Measurements from ENCODE around the gene LGR6. TPM values are rescaled to one million over a fixed set of nuclear protein-coding genes. Genes with fewer than 3 reads are reported as not detected.

LGR6 gene
- total RNA-seq, 4 donors from 2014 or later, result under 0.01 to 1.2 (median 0.78) TPM; not detected in 1

GRCh38 chr1:202213361-202214088, 19.9 kb downstream of the LGR6 start:
- peaks cover 4 to 11% (median 9%) of the 10 kb centered on the region in 4 donors for H3K4me1 ChIP-seq
- WGBS, result 41% methylated on average over 8 of the region's 8 CpGs
- DNase-seq (ENCODE audit: extremely low spot score), result no peak
- H3K4me3 ChIP-seq, result peak overlapping the region in 3 of 4 donors; percentile 33 to 47 (median 37)
- H3K9me3 ChIP-seq, result no peaks in the 10 kb centered on the region
- intact Hi-C loops (cut with DNase I), result no loop called here
- peaks cover 0 to 95% (median 19%) of the 10 kb centered on the region in 4 donors for H3K27me3 ChIP-seq
- H3K27ac ChIP-seq (replicated peaks in 1 of 4), result no peak overlapping the region
- H3K36me3 ChIP-seq, result no peaks in the 10 kb centered on the region
- TF ChIP-seq, protein P1, sequence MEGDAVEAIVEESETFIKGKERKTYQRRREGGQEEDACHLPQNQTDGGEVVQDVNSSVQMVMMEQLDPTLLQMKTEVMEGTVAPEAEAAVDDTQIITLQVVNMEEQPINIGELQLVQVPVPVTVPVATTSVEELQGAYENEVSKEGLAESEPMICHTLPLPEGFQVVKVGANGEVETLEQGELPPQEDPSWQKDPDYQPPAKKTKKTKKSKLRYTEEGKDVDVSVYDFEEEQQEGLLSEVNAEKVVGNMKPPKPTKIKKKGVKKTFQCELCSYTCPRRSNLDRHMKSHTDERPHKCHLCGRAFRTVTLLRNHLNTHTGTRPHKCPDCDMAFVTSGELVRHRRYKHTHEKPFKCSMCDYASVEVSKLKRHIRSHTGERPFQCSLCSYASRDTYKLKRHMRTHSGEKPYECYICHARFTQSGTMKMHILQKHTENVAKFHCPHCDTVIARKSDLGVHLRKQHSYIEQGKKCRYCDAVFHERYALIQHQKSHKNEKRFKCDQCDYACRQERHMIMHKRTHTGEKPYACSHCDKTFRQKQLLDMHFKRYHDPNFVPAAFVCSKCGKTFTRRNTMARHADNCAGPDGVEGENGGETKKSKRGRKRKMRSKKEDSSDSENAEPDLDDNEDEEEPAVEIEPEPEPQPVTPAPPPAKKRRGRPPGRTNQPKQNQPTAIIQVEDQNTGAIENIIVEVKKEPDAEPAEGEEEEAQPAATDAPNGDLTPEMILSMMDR (IDR thresholded peaks at IDR 0.05), result no peak
- no peak for TF ChIP-seq POLR2A (IDR thresholded peaks at IDR 0.05; ENCODE audit: low read depth)
- no peak for TF ChIP-seq POLR2AphosphoS5 (IDR thresholded peaks at IDR 0.05)
- TF ChIP-seq EP300 (IDR thresholded peaks at IDR 0.05), result no peak

GRCh38 chr1:202214089-202214843, 20.7 kb downstream of the LGR6 start:
- WGBS, result 21% methylated on average over 26 of the region's 56 CpGs

DNA sequence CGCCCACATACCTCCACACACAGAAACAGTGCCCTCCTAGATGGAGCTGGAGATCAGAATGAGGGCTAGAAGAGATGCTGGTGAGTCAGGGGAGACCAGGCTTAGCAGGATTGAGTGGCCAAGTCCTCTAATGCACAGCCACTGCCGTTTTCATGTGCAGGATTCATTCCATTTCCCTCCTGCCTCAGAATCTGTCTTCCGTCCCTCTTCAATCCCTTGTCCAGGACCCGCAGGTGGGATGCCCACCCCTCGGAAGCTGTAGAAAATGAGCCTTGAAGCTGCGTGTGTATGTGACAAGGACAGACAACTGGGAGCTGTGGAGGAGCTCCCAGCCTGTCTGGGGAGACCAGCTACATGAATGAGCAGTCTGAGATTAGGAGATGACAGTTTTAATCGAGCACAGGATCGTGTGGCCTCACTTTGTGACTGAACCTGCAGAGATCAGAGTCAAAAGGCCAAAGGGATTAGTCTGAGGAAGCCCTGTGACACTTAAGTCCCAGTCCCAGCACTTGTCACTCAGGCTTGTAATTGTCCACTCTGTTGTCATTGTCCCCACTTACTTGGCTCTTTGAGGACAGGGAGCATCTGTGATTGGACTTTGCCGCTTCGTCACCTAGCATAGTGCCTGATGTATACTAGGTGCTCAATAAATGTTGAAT, 22.0 kb downstream of the LGR6 start:
- intact Hi-C loops (cut with DNase I), result no loop called here
- H3K4me3 ChIP-seq, result no peak overlapping the region
- no peak overlapping the region for H3K27ac ChIP-seq (replicated peaks in 1 of 4)
- peaks cover 4 to 11% (median 9%) of the 10 kb centered on the region in 4 donors for H3K4me1 ChIP-seq
- TF ChIP-seq POLR2AphosphoS5 (IDR thresholded peaks at IDR 0.05) (no peak), POLR2A (IDR thresholded peaks at IDR 0.05; ENCODE audit: low read depth) (no peak), EP300 (IDR thresholded peaks at IDR 0.05) (no peak)
- TF ChIP-seq, protein P1 (IDR thresholded peaks at IDR 0.05), result no peak
- no peaks in the 10 kb centered on the region for H3K9me3 ChIP-seq
- no peak for DNase-seq (ENCODE audit: extremely low spot score)
- H3K27me3 ChIP-seq, result peaks cover 0 to 93% (median 19%) of the 10 kb centered on the region in 4 donors
- H3K36me3 ChIP-seq, result no peaks in the 10 kb centered on the region
- WGBS, result 76% methylated on average over 10 of the region's 10 CpGs

More at GRCh38 chr1:202214089-202214843, 20.7 kb downstream of the LGR6 start:
- H3K27ac ChIP-seq (replicated peaks in 1 of 4), result no peak overlapping the region
- DNase-seq (ENCODE audit: extremely low spot score), result no peak
- intact Hi-C loops (cut with DNase I), result no loop called here
- no peaks in the 10 kb centered on the region for H3K9me3 ChIP-seq
- peak overlapping the region; percentile 30 to 47 (median 35) for H3K4me3 ChIP-seq
- H3K4me1 ChIP-seq, result peaks cover 4 to 11% (median 9%) of the 10 kb centered on the region in 4 donors
- H3K27me3 ChIP-seq, result peaks cover 0 to 95% (median 19%) of the 10 kb centered on the region in 4 donors
- H3K36me3 ChIP-seq, result no peaks in the 10 kb centered on the region
- TF ChIP-seq, protein P1 (IDR thresholded peaks at IDR 0.05), result no peak
- no peak for TF ChIP-seq EP300 (IDR thresholded peaks at IDR 0.05)
- TF ChIP-seq POLR2A (IDR thresholded peaks at IDR 0.05; ENCODE audit: low read depth), result no peak
- no peak for TF ChIP-seq POLR2AphosphoS5 (IDR thresholded peaks at IDR 0.05)

DNA sequence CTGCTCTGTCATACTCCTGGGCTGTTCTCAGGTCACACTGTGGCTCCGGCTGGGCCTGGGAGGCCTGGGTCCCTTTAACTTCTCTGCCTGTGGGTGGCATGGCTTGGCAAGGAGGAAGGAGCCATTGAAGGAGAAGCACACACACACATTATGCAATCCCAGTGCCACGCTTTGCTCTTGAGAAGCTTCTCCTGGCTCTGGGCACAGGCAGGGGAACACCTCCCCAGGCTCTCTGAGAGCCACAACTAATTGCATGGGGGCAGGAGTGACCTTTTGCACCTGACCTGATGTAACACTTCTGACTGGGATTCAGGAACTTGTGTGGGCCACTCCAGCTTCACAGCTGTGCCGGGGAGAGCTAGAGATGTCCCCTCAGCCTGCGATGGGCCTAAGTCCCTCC, 23.1 kb downstream of the LGR6 start:
- 64% methylated on average over 3 of the region's 4 CpGs for WGBS
- TF ChIP-seq, protein P1 (IDR thresholded peaks at IDR 0.05), result no peak
- no peak for TF ChIP-seq POLR2A (IDR thresholded peaks at IDR 0.05; ENCODE audit: low read depth)
- TF ChIP-seq EP300 (IDR thresholded peaks at IDR 0.05), result no peak
- no peak for TF ChIP-seq POLR2AphosphoS5 (IDR thresholded peaks at IDR 0.05)
- H3K36me3 ChIP-seq, result no peaks in the 10 kb centered on the region
- no peak for DNase-seq (ENCODE audit: extremely low spot score)
- peaks cover 0 to 91% (median 19%) of the 10 kb centered on the region in 4 donors for H3K27me3 ChIP-seq
- H3K9me3 ChIP-seq, result no peaks in the 10 kb centered on the region
- H3K27ac ChIP-seq (replicated peaks in 1 of 4), result no peak overlapping the region
- peaks cover 4 to 11% (median 9%) of the 10 kb centered on the region in 4 donors for H3K4me1 ChIP-seq
- intact Hi-C loops (cut with DNase I), result no loop called here
- no peak overlapping the region for H3K4me3 ChIP-seq

All from esophagus muscularis mucosa (tissue), 4 donors.